RCC 7860 (cell line): ENCODE measurements around the gene LMTK3.
"Not testable (repeated sequence)": the region's sequence is repeated elsewhere in the genome, so short reads cannot be mapped to it uniquely, and the experiment has no call there.

Experiments used
- DNase-seq: peaks from one replicate; pipeline ENCODE4 v3.0.0-alpha.2; 2015; ENCODE audit warnings: low spot score
- FAIRE-seq: peaks from 2 replicates; lab custom pipeline; 2012; peaks lifted over from hg19 to GRCh38; lab: Jason Lieb, UNC

Gene LMTK3

DNA sequence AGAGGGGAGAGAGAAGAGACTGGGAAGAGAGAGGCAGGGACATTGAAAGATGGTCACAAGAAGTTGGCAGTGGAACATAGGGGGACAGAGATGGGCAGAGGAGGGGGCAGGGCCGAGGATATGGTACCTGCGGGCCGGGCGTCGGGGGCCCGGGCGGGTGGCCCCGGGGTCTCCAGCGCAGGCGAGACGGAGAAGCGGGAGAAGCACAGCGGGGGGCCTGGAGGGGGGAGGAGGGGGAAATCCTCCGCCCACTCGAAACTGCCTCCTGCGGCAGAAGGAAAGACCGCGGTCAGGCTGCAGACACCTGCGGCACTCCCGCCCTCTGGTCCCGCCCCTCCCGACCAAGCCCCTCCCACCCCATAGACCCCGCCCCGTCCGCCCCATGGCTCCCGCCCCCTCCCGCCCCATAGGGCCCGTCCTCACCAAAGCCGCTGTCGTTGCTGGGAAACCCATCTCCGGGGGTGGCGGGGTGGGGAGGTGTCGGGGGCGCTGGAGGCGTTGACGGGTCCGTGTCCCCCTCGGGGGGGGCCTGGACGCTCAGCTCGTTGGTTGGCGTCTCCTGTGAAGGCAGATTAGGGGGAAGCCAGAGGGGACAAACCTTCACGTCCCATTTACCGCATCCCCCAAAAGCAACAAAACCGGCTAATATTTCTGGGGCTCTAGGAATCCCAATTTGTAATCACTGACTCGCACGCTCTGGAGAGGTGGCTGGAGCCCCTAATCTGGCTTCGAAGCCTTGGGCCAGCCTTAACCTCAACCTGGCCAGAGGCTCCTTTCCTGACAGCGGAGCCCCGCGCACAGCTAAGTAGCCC, 20.4 kb downstream of the LMTK3 start:
- no peak for DNase-seq
- FAIRE-seq = no peak

DNA sequence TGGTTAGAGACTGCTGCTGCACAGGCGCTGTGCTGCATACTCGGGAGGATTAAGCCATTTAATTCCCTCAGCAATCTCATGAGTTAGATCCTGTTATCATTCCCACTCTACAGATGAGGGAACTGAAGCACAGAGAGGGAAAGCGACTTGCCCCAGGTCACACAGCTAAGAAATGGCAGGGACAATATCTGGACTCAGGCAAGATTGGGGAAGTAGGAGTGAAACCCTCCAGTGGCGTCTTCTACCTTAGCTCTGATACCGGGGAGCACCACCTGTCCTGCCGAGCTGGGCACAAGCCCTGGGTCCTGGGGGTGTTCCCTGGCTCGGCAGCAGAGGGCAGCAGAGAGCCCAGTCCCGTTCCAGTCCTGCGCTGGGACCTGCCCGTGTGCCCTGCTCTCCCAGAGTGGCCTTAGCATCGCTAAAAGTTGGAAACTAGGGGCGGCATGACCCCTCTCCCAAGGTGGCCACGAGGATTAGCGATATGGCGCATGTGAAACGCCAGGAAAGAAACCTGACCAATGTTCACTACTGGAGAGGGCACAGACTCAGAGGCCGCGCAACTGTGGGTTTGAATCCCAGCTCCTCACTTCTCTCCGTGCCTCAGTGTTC, 21.9 kb downstream of the LMTK3 start:
- peak; percentile 37 for DNase-seq
- FAIRE-seq = no peak

DNA sequence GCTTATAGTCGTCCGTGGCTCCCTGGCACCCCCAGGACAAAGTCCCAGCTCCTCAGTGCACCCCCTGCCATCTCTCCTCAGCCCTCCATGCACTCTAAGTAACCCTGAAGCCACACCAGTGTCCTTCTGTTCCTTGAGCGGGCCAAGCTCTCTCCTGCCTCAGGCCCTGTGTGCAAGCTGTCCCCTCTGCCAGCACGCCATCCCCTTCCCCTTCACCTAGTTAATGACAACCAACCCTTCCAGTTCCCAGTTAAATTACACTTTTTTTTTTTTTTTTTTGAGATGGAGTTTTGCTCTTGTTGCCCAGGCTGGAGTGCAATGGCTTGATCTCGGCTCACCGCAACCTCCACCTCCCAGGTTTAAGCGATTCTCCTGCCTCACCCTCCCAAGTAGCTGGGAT, 23.2 kb downstream of the LMTK3 start:
- DNase-seq, FAIRE-seq: not testable (repeated sequence)

DNA sequence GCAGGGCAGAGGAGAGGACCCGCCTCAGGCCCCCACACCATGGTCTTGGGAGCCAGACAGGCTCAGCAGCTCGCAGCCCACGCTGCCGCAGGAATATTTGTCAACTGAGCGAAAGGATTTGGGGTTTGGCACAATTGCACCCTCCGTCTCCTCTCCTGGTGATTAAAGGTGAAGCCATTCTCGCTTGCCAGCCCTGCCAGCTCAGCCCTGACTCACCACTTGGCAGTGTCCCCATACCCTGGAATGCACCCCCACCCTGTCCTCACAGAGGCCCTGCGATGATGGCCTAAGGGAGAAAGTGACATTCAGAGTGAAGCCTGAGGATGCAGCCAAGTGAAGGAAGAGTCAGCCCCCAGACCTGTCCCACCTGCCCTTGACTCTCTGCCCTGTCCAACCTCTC, 23.7 kb downstream of the LMTK3 start:
- FAIRE-seq (peak; percentile 85), DNase-seq (peak; percentile 88)

DNA sequence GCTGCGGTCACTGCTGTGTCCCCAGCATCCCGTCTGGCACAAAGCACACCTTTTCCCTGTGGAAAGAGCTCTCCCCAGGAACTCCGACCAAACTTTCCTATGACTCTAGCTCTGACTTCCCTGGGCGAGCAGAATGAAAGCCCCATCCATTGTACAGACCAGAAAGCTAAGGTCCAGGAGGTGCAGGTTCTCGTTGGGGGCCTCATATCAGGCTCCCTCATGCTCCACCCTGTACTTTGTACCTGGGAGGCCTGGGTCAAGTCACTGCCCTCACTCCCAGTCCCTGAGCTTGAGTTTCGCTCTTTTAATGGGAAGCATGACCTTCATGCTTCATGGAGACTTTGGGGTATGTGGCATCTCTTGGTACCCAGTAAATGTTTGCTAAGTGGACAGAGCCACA, 24.1 kb downstream of the LMTK3 start:
- peak; percentile 44 for DNase-seq
- FAIRE-seq = no peak

DNA sequence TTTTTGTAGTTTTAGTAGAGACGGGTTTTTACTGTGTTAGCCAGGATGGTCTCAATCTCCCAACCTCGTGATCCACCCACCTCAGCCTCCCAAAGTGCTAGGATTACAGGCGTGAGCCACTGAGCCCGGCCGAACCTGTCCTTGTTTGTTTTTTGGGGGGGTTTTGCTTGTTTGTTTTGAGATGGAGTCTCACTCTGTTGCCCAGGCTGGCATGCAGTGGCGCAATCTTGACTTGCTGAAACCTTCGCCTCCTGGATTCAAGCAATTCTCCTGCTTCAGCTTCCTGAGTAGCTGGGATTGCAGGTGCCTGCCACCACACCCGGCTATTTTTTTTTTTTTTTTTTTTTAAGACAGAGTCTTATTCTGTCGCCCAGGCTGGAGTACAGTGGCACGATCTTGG, 24.9 kb downstream of the LMTK3 start:
- DNase-seq, FAIRE-seq: not testable (repeated sequence)

DNA sequence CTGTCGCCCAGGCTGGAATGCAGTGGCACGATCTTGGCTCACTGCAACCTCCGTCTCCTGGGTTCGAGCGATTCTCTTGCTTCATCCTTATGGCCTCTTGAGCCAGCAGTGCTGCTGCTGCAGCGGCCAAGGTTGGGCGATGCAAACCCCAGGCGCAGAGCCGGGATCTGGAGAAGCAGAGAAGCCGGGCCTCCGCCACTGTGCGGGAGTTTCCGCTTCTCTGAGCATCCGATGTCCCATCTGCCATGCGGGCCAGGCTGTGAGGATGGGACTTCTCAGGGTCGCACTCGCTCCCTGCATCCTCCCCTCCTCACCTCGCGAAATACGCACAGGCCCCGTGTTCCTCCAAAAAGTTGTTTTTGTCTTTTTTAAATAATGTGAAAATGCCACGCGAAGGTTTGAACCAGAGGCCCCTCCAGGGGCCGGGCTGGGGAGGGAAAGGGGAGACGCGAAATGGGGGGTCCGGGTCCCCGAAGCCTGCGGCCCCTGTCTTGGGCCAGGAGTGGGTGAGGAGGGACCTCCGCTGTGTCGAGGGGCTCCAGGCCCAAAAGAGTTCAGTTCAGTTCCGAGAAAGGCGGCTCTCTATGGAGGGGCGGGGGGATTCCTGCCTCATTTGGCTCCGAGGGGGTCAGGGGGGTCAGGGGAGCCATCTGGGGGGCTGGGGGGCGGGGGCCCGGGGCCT, 26.6 kb downstream of the LMTK3 start:
- FAIRE-seq = no peak
- DNase-seq = no peak

DNA sequence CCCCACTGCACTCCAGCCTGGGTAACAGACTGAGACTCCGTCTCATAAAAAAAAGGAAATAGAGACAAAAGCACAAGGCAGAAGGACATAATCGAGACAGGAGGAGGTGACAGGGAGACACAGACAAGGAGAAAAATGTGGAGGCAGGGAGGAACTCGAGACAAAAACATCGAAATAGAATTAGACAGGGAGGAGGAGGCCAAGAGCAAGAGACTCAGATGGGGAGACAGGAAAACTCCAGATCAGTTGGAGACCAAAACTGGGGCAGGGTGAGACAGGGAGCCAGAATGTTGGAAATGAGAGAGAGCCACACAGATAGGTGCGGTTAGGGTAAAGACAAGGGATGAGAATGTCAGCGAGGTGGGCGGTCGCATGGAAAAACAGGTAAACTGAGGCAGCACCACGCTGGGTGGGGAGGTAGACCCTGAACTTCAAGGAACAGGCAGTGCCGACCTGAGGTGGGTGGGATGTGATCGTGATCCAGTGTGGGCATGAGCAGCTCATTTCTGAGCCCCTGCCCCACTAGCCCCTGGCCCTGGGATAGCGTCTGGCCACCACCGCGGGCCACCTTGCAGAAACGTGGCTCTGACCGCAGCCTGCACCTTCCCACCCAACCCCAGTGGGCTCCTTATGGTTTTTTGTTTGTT, 27.3 kb downstream of the LMTK3 start:
- FAIRE-seq (no peak), DNase-seq (no peak)

DNA sequence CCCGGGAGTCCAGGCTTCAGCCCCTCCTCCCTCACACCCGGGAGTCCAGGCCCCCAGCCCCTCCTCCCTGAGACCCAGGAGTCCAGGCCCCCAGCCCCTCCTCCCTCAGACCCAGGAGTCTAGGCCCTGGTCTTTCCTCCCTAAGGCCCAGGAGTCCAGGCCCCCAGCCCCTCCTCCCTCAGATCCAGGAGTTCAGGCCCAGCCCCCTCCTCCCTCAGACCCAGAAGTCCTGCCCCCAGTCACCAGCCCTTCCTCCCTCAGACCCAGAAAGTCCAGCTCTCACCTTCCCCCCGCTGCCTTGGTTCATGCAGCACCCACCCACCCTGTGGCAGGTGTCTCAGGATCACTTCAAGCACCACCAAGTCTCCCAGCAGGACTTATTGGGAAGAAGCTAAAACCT, 28.3 kb downstream of the LMTK3 start:
- no peak for DNase-seq

DNA sequence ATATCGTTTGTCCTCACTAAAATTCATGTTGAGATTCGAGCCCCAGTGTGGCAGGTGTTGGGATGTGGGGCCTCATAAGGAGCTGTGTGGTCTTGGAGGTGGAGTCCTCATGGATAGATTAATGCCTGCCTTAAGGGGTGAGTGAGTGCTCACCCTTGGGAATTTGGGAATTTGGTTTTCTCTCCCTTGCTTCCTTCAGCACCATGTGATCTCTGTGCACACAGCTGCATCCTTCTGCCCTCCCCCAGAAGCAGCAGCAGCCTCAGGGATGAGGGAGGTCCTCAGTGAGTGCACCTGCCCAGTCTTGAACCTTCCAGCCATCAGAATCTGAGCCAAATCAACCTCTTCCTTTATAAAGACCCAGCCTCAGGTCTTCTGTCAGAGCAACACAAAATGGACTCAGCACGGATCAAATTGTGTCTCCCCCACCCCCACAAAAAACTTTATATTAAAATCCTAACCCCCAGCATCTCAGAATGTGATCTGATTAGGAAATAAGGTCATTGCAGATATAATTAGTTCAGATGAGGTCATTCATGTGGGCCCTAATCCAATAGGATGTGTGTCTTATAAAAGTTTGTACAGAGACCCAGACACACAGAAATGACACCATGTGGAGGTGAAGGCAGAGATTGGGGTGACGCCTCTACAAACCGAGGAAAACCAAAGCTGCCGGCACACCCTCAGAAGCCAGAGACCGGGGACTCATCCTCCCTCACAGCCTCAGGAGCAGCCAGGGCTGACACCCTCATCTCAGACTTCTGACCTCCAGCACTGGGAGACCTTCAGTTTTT, 29.6 kb downstream of the LMTK3 start:
- FAIRE-seq (no peak), DNase-seq (no peak)

More for the DNA sequence above, 28.3 kb downstream of the LMTK3 start:
- FAIRE-seq = no peak

DNA sequence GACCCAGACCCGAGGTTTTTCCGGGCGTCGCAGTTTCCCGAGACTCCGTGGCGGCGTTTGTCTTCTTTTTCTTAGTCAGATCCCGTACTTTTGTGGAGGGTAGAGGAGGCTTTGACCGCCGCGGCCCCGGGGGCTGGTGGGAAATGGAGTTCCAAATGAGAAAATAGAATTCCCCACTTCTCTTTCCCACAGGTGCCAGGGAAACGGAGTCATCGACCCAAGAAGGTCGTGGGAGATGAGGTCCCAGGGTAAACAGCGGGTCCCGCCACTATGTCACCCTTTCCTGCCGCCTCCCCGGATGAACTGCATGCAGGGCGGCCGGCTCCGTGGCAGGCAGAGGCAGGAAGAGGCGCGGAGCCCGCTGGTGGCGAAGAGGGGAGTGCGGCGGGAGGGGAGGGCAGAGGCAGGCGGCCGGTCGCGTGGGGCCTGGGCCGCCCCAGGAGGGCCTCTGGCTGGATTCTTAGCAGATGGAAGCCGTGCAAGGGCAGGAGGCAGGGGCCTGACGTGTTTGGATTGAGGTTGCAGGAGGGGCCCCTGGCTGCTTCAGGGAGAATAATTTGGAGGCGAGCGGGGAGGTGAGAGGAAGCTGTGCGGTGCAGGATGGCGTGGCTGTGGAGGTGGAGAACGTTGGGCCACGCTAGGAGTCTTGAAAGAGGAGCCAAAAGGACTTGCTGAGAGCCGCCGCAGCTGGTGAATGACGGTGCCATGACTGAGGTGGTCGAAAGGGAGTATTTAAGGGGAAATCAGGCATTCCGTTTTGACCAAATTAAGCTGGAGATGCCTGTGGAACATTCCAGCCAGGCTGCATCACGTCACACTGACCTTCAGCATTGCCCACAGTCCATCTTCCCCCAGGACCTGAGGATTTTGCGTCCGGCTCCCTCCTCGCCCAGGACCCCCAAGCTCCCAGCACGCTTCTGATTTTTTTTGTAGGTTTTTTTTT, 30.8 kb downstream of the LMTK3 start:
- no peak for FAIRE-seq
- DNase-seq = no peak

DNA sequence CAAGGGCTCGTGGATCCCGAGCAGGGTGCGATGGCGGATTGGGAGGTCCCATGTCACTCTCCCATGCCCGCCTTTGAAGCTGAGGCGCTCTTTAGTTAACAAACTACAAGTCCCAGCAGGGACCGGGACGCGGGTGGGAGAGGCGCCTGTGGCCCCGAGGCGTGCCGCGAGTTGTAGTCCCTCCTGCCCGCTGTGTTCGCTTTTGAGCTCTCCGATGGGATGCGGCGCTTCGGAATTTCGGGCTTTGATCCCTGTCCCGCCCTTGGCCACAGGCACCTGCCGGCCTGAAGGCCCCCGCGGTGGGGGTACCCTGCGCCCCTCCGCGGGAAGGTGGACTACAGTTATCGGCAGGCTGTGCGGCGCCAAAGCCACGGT, 31.5 kb downstream of the LMTK3 start:
- FAIRE-seq (no peak), DNase-seq (no peak)

DNA sequence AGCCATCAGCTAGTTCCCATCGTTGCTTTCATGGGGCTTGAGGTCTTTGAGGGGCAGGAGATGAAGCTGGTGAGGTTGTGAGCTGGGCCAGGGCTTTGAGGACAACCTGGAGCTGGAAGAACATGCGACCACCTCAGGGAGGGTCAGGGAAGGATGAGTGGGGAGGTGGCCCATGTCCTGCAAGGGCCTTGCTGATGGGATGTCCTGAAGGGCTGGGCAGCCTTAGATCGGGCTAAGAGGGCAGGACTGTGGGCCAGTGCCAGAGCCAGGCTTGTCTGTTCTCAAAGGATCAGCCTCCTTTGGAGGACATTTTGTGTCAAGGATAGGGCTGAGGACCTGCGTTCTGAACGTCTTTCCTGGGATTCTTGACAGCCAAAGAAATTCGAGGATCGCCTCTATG, 31.9 kb downstream of the LMTK3 start:
- no peak for FAIRE-seq
- no peak for DNase-seq

DNA sequence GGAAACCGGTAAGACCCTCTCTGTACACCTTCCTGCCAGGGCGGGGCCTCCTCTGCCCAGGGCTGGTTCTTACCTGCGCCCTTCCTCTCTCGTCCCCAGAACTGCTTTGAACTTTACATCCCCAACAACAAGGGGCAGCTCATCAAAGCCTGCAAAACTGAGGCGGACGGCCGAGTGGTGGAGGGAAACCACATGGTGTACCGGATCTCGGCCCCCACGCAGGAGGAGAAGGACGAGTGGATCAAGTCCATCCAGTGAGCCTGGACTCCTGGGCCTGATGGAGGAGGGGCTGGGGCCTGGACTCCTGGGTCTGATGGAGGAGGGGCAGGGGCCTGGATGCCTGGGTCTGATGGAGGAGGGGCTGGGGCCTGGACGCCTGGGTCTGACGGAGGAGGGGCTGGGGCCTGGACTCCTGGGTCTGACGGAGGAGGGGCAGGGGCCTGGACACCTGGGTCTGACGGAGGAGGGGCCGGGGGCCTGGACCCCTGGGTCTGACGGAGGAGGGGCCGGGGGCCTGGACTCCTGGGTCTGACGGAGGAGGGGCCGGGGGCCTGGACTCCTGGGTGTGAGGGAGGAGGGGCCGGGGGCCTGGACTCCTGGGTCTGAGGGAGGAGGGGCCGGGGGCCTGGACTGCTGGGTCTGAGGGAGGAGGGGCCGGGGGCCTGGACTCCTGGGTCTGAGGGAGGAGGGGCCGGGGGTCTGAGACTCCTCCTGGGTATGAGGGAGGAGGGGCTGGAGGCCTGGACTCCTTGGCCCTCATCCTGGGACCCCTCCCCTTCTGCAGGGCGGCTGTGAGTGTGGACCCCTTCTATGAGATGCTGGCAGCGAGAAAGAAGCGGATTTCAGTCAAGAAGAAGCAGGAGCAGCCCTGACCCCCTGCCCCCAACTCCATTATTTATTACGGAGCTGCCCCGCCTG, 33.0 kb downstream of the LMTK3 start:
- FAIRE-seq (no peak), DNase-seq (no peak)

DNA sequence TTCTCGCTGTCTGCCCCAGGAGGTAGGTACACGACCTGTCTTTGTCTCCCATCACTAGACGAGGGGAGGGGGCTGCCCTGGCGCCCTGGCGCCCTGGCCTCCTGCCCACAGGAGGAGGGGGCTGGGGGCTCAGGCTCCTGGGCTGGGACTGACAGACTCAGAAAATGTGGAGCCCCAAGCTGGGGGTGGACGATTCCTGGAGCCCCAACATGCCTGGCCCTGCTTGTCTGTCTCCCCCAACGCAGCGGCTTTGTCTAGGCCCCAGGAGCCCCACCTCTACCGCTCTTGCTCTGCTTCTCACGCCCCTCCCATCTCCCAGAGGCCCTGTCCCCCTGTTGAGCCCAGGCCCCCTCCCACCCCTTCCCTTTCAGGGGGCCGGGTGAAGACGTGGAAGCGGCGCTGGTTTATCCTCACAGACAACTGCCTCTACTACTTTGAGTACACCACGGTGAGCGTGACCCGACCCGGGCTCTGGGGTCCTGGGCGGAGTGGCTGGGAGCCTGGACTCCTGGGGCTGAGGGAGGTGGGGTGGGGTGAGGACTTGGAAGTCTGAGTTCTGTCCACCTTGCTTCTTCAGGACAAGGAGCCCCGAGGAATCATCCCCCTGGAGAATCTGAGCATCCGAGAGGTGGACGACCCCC, 33.8 kb downstream of the LMTK3 start:
- no peak for FAIRE-seq

DNA sequence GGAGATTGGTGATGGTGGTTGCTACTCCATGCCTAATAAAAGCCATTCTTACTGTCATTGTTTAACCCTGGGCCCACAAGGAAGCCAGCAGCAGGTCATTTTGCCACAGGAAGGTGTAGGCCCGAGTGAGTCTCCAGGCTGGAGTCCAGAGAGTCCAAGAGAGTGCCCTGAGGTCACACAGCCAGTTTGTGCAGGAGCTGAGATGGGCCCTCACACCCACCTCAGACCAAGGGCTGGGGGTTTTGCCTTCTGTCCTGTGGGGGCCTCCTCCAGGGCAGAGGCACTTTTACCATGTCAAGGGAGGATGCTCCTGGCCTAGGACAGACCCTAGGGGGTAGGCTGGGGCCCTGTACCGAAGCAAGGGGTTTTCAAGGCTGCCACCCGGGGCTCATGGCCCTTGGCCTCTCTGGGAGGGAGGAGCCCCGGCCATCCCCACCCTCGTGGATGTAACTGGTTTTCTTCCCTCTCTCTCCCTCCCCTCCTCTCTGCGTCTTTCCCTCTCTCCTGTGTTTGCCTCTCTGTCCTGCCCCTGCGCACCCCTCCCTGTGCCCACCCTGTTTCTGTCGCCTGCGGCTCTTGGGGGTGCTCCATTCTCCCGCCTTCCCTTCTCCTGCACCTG, 34.5 kb downstream of the LMTK3 start:
- DNase-seq (no peak), FAIRE-seq (no peak)

More for the DNA sequence above, 33.8 kb downstream of the LMTK3 start:
- no peak for DNase-seq

DNA sequence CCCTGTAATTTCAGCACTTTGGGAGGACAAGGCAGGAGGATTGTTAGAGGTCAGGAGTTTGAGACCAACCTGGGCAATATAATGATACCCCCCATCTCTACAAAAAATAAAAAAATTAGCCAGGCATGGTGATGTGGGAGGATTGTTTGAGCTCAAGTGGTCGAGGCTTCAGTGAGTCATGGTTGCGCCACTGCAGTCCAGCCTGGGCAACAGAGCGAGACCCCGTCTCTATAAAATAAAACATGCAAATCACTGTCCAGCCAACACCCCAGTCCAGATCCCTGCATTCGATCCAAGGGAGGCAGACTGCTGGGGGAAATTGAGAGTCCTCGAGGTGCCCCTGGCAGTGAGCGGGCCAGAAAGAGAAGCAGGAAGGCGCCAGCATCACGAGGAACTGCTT, 35.5 kb downstream of the LMTK3 start:
- no peak for FAIRE-seq
- no peak for DNase-seq
